ENCODE results near the gene WBP11. TPM values are rescaled to one million over a fixed set of nuclear protein-coding genes. Genes with fewer than 3 reads are reported as not detected.

The WBP11 gene
- total RNA-seq, 1 experiment from 2014 or later = 108 TPM

DNA sequence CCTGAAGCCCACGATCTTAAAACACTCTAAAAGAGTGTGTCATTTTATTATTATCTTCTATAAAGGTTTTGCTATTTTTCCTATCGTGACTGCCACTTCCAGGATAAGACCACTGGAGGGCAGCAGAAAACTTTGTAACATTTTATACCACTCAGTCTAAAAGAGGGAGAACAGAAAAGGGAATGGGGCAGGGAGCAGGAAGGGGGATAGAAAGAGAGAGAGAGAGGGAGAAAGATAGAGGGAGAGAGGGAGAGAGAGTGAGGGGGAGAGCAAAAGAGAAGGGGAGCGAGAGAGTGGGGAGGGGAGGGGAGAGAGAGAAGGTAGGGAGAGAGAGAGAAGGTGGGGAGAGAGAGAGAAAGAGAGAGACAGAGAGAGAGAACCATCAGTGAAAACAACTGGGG is 42.1 kb upstream of the WBP11 start:
- no peaks in the 10 kb centered on the region for H4K20me1 ChIP-seq (ENCODE audit: control insufficient read depth, insufficient read depth, insufficient read length)
- no peak overlapping the region for H3K18ac ChIP-seq (ENCODE audit: insufficient read length, low read depth, low read length)
- no peak overlapping the region for H3T11ph ChIP-seq (ENCODE audit: low read length)
- Mint-ChIP-seq H3K27me3 (ENCODE audit: low read depth) (no peaks in the 10 kb centered on the region), H3K4me1 (peaks cover 2 to 3% of the 10 kb centered on the region in 2 experiments; a peak in 1 of 4 replicates), H3K27ac (no peak overlapping the region), H3K36me3 (ENCODE audit: insufficient read depth in 1 of 3, low read depth in 3 of 3) (no peaks in the 10 kb centered on the region), H3K9me3 (no peaks in the 10 kb centered on the region), H3K4me3 (no peak overlapping the region)
- H3K14ac ChIP-seq (ENCODE audit: insufficient read depth, low read length) = no peak overlapping the region
- H3K56ac ChIP-seq (ENCODE audit: insufficient read length, low read depth, low read length) = no peak overlapping the region
- H2BK12ac ChIP-seq (ENCODE audit: insufficient read length, low read depth, low read length) = no peak overlapping the region
- H2BK5ac ChIP-seq (ENCODE audit: insufficient read length, low read length) = no peak overlapping the region
- H3K9ac ChIP-seq (ENCODE audit: extremely low read depth, insufficient read length, low read length) = no peak overlapping the region
- WGBS (ENCODE audit: extremely low coverage, insufficient read length, low lambda C conversion rate) = no CpG with 5 or more reads among the region's 3 CpGs
- H4K91ac ChIP-seq (ENCODE audit: insufficient read length, low read depth, low read length) = no peak overlapping the region
- H3K4ac ChIP-seq (ENCODE audit: low read depth, low read length) = no peak overlapping the region
- no peak overlapping the region for H2BK120ac ChIP-seq (ENCODE audit: low read depth, low read length, poor library complexity, severe bottlenecking)
- no peak overlapping the region for H2BK15ac ChIP-seq (ENCODE audit: low read depth, low read length)
- no peak overlapping the region for H2AK5ac ChIP-seq (ENCODE audit: insufficient read length, low read length)
- no peaks in the 10 kb centered on the region for H3K4me1 ChIP-seq (ENCODE audit: insufficient read depth, low read length)
- H3K27ac ChIP-seq (ENCODE audit: insufficient read length, low read depth, low read length) = no peak overlapping the region
- H4K5ac ChIP-seq (ENCODE audit: insufficient read length, low read depth, low read length) = no peak overlapping the region
- DNase-seq = no peak
- H3K23me2 ChIP-seq (ENCODE audit: insufficient read length, low read depth, low read length, poor library complexity, severe bottlenecking) = no peaks in the 10 kb centered on the region
- H3K79me1 ChIP-seq (ENCODE audit: insufficient read depth, low read depth, low read length, poor library complexity, severe bottlenecking) = no peaks in the 10 kb centered on the region
- TF ChIP-seq, protein P1, sequence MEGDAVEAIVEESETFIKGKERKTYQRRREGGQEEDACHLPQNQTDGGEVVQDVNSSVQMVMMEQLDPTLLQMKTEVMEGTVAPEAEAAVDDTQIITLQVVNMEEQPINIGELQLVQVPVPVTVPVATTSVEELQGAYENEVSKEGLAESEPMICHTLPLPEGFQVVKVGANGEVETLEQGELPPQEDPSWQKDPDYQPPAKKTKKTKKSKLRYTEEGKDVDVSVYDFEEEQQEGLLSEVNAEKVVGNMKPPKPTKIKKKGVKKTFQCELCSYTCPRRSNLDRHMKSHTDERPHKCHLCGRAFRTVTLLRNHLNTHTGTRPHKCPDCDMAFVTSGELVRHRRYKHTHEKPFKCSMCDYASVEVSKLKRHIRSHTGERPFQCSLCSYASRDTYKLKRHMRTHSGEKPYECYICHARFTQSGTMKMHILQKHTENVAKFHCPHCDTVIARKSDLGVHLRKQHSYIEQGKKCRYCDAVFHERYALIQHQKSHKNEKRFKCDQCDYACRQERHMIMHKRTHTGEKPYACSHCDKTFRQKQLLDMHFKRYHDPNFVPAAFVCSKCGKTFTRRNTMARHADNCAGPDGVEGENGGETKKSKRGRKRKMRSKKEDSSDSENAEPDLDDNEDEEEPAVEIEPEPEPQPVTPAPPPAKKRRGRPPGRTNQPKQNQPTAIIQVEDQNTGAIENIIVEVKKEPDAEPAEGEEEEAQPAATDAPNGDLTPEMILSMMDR (conservative IDR thresholded peaks at IDR 0.05) = peak; percentile 82
- H2BK20ac ChIP-seq (ENCODE audit: low read depth, low read length, poor library complexity, severe bottlenecking) = no peak overlapping the region
- no peaks in the 10 kb centered on the region; the same call in 1 of the 2 replicates for H3K27me3 ChIP-seq (ENCODE audit: insufficient read depth, low read length)
- no peaks in the 10 kb centered on the region for H3K9me3 ChIP-seq (ENCODE audit: control insufficient read depth, low read depth, low read length)
- H3K4me2 ChIP-seq (ENCODE audit: insufficient read depth, insufficient read length, low read length) = no peak overlapping the region
- no peak overlapping the region for H2AFZ ChIP-seq (ENCODE audit: low read length)
- H3K79me2 ChIP-seq (ENCODE audit: insufficient read depth, low read length) = no peaks in the 10 kb centered on the region
- H4K8ac ChIP-seq (replicated peaks; ENCODE audit: insufficient read length, low read depth, low read length) = no peak overlapping the region
- no peak overlapping the region for H3K23ac ChIP-seq (ENCODE audit: insufficient read length, low read depth, low read length)

All from H9 (cell line).